SU-DHL-6 (cell line): ENCODE measurements around the gene L3HYPDH.

Experiments
- EZH2phosphoT487 ChIP-seq: fragments of 200-600 bp; sonication (generic), shearing (Covaris generic); conservative IDR thresholded peaks from 2 replicates; pipeline ENCODE4 v1.6.1; 2018; ENCODE audit warnings: mild to moderate bottlenecking, antibody characterized with exemption, low read length, moderate library complexity, mixed read lengths
- TF ChIP-seq, protein P1 (sequence below): fragments of 200-600 bp; sonication (generic); IDR thresholded peaks from one replicate; pipeline ENCODE4 v1.5.1; 2017; ENCODE audit warnings: antibody characterized with exemption, mild to moderate bottlenecking, low read length, moderate library complexity; ENCODE audit not compliant: insufficient read depth, poor library complexity, severe bottlenecking

DNA sequence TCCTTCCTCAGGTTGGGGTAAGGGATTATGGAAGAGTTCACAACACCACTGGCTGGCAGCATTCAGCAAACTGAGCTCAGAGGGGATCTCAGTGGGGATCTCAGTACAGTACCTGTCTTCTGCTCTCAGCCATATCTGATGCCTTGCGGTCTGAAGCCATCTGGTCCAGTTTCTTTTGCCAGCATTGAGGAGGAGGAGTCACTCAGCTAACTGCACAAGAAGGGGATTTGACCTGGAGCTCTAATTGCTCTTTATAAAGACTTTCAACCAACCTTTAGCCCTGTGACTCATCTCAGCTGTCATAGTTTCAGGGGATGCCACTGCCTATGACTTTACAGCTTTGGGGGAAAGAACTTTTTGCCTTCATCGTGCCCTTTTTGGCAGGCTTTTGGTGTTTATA, 45.0 kb upstream of the L3HYPDH start:
- TF ChIP-seq, protein P1, sequence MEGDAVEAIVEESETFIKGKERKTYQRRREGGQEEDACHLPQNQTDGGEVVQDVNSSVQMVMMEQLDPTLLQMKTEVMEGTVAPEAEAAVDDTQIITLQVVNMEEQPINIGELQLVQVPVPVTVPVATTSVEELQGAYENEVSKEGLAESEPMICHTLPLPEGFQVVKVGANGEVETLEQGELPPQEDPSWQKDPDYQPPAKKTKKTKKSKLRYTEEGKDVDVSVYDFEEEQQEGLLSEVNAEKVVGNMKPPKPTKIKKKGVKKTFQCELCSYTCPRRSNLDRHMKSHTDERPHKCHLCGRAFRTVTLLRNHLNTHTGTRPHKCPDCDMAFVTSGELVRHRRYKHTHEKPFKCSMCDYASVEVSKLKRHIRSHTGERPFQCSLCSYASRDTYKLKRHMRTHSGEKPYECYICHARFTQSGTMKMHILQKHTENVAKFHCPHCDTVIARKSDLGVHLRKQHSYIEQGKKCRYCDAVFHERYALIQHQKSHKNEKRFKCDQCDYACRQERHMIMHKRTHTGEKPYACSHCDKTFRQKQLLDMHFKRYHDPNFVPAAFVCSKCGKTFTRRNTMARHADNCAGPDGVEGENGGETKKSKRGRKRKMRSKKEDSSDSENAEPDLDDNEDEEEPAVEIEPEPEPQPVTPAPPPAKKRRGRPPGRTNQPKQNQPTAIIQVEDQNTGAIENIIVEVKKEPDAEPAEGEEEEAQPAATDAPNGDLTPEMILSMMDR: no peak
- TF ChIP-seq EZH2phosphoT487: no peak
